Stimulated activated naive CD8-positive, alpha-beta T cell treated with anti-CD3 and anti-CD28 coated beads, Interleukin-15, amount 100 ng/mL, for 72 hours (primary cell): ENCODE data around the gene CDH11.

Experiments used
- ATAC-seq: fragments of 150-1000 bp; cut with Tn5 transposase; 2 replicates; pipeline ENCODE4 v1.10.0; 2021; ENCODE audit warnings: mild to moderate bottlenecking, moderate library complexity
- DNase-seq, 2 donors: peaks; one replicate each; pipeline ENCODE4 v3.0.0; 2021 to 2022
- H3K27ac Mint-ChIP-seq, 2 donors: one replicate each; pipeline ENCODE4 v1.8.0; 2022; ENCODE audit warnings: mild to moderate bottlenecking in 2 of 2, mixed read lengths in 2 of 2, moderate library complexity in 2 of 2
- H3K27me3 Mint-ChIP-seq: one replicate; pipeline ENCODE4 v1.8.0; 2022; ENCODE audit warnings: mixed read lengths
- H3K4me1 Mint-ChIP-seq: one replicate; pipeline ENCODE4 v1.8.0; 2022; ENCODE audit warnings: mild to moderate bottlenecking, mixed read lengths
- H3K4me3 Mint-ChIP-seq, 2 donors: one replicate each; pipeline ENCODE4 v1.8.0; 2022; ENCODE audit warnings: mild to moderate bottlenecking in 2 of 2, mixed read lengths in 2 of 2, moderate library complexity in 1 of 2
- H3K9me3 Mint-ChIP-seq, 2 donors: one replicate each; pipeline ENCODE4 v1.8.0; 2022; ENCODE audit warnings: mixed read lengths in 2 of 2

CDH11 gene

GRCh38 chr16:65120831-65121721 lies 787 bp downstream of the CDH11 start:
- Mint-ChIP-seq H3K4me1 (no peaks in the 10 kb centered on the region), H3K27ac (no peak overlapping the region), H3K9me3 (no peaks in the 10 kb centered on the region), H3K27me3 (peaks cover 55% of the 10 kb centered on the region), H3K4me3 (no peak overlapping the region)
- ATAC-seq = no peak
- DNase-seq = no peak

DNA sequence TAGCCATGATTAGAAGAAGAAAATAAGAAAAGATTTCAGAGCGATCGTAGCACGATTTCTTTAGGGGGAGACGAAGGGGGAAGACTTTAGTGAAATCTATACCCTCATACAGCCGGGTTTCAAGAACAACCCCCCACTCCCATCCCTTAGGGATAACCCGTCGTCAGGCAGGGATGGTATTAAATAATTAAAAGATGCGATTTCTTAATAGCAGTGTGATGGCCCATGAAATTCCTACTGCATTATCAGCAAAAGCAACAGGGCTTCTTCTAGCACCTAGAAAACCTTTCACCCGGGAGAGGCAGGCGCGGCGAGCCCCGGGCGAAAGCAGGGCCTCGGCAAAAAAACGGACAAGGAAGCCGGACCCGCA lies 1.4 kb downstream of the CDH11 start:
- DNase-seq = no peak
- Mint-ChIP-seq H3K27me3 (peaks cover 55% of the 10 kb centered on the region), H3K4me1 (no peaks in the 10 kb centered on the region), H3K4me3 (no peak overlapping the region), H3K27ac (no peak overlapping the region), H3K9me3 (no peaks in the 10 kb centered on the region)
- ATAC-seq = no peak

GRCh38 chr16:65119901-65120401 lies 1.9 kb downstream of the CDH11 start:
- Mint-ChIP-seq H3K27ac (no peak overlapping the region), H3K27me3 (peaks cover 55% of the 10 kb centered on the region), H3K4me3 (no peak overlapping the region), H3K9me3 (no peaks in the 10 kb centered on the region), H3K4me1 (no peaks in the 10 kb centered on the region)
- ATAC-seq (no peak), DNase-seq (no peak)

DNA sequence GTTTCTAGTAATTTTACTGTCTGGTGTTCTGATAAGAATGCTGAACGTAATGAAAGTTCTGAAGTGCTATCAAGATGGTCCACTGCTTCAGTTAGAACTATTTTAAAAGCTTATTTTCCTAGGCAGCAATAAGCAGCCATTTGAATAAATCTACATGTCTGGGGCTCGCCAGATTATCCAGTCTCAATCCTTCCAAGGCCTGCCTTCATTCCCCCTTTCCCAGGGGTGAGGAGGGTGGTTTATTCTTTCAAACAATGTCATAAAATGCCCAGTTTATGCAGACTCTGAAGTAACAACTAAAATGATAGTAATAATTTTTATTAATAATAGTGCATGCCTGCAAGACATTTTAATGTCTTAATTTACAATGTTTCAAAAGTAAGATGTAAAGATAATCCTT lies 2.4 kb downstream of the CDH11 start:
- H3K27ac Mint-ChIP-seq = no peak overlapping the region
- H3K4me3 Mint-ChIP-seq = no peak overlapping the region
- no peaks in the 10 kb centered on the region for H3K9me3 Mint-ChIP-seq
- ATAC-seq (no peak), DNase-seq (no peak)
- no peaks in the 10 kb centered on the region for H3K4me1 Mint-ChIP-seq
- peaks cover 51% of the 10 kb centered on the region for H3K27me3 Mint-ChIP-seq

- Mint-ChIP-seq H3K4me3 (no peak overlapping the region), H3K27me3 (peaks cover 45% of the 10 kb centered on the region), H3K4me1 (no peaks in the 10 kb centered on the region), H3K27ac (no peak overlapping the region), H3K9me3 (no peaks in the 10 kb centered on the region)
- DNase-seq (no peak), ATAC-seq (no peak)
Observed at GRCh38 chr16:65118871-65119270, 3.0 kb downstream of the CDH11 start.

- ATAC-seq (peak; percentile 57), DNase-seq (peak; percentile 24 to 52)
- H3K9me3 Mint-ChIP-seq = no peaks in the 10 kb centered on the region
- H3K4me3 Mint-ChIP-seq = no peak overlapping the region
- peaks cover 36% of the 10 kb centered on the region for H3K27me3 Mint-ChIP-seq
- H3K27ac Mint-ChIP-seq = no peak overlapping the region
- H3K4me1 Mint-ChIP-seq = no peaks in the 10 kb centered on the region
Observed at GRCh38 chr16:65117811-65118448, 3.9 kb downstream of the CDH11 start.

DNA sequence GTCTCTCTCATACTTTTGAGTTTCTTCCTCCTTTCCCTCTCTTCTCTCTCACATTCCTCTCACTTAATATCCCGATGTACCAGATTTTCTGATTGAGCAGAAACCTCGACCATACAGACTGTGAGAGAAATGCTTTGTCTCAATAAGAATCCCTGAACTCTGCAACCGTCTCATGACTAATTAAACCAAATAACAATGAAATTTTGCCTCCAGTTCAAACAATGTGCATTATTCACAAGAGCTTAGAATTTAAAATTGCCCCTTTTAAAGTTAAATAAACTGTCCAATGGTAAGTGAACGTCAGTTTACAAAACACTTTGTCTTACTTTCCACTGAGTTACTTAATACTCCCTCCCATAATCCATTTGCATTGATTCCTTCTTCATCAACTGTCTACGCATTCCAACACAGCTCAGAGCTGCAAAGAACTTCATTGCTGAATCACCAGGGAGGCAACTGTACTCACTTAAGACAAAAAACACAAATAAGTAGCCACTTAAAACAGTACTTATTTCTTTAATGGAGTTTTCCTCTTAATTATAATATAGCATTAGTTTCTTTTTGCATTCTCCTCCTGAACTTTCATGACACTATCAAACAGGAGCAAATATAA lies 4.9 kb downstream of the CDH11 start:
- no peak overlapping the region for H3K4me3 Mint-ChIP-seq
- ATAC-seq (no peak), DNase-seq (no peak)
- H3K4me1 Mint-ChIP-seq = no peaks in the 10 kb centered on the region
- peaks cover 29% of the 10 kb centered on the region for H3K27me3 Mint-ChIP-seq
- no peak overlapping the region for H3K27ac Mint-ChIP-seq
- H3K9me3 Mint-ChIP-seq = no peaks in the 10 kb centered on the region

GRCh38 chr16:65116216-65116615 lies 5.6 kb downstream of the CDH11 start:
- H3K9me3 Mint-ChIP-seq = peaks cover 0 to 3% of the 10 kb centered on the region in 2 donors
- no peaks in the 10 kb centered on the region for H3K4me1 Mint-ChIP-seq
- ATAC-seq (no peak), DNase-seq (no peak)
- peak overlapping the region in 1 of 2 donors; percentile 42 for H3K27ac Mint-ChIP-seq
- peaks cover 23% of the 10 kb centered on the region for H3K27me3 Mint-ChIP-seq
- no peak overlapping the region for H3K4me3 Mint-ChIP-seq

DNA sequence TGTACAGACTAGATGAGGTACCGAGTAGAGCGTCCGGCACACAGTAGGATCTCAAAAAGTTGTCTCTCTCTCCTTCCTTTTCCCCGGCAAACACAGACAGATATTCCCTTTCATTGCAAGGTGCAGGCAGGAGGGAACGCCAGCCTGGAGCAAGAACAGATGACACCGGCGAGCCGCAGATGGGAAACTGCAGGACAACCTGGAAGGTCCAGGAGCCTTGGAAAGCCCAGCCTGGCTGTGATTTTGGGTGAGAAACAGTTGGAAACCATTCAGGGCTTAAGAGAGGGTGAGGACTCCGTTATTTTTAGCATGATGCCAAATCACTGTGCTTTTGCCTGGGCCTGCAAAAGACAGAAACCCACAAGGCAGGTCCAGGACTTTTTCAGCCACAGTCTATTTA lies 7.3 kb downstream of the CDH11 start:
- peaks cover 8% of the 10 kb centered on the region for H3K27me3 Mint-ChIP-seq
- no peak overlapping the region for H3K4me3 Mint-ChIP-seq
- DNase-seq (no peak), ATAC-seq (no peak)
- no peaks in the 10 kb centered on the region for H3K4me1 Mint-ChIP-seq
- H3K27ac Mint-ChIP-seq = no peak overlapping the region
- peaks cover 0 to 7% of the 10 kb centered on the region in 2 donors for H3K9me3 Mint-ChIP-seq

DNA sequence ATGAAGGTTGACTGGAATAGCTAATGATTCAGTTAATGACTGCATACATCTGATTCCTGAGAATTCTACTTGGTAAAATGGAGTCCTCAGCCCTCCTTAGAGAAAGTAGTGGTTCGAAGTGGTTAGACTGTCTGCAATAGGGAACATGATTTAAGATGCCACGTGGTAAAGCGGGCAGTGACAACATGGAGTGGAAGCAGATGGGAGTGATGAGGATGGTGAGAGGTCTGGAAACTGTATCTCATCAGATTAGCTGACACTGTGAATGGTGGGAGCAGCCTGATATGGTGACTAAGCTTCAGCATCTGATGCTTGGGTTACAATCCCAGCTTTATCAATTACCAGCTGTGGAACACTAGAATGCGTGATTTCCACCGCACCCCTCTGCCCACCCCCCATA lies 8.4 kb downstream of the CDH11 start:
- Mint-ChIP-seq H3K4me1 (no peaks in the 10 kb centered on the region), H3K27ac (no peak overlapping the region), H3K9me3 (peaks cover 0 to 7% of the 10 kb centered on the region in 2 donors), H3K4me3 (no peak overlapping the region), H3K27me3 (peaks cover 8% of the 10 kb centered on the region)
- ATAC-seq (no peak), DNase-seq (no peak)

DNA sequence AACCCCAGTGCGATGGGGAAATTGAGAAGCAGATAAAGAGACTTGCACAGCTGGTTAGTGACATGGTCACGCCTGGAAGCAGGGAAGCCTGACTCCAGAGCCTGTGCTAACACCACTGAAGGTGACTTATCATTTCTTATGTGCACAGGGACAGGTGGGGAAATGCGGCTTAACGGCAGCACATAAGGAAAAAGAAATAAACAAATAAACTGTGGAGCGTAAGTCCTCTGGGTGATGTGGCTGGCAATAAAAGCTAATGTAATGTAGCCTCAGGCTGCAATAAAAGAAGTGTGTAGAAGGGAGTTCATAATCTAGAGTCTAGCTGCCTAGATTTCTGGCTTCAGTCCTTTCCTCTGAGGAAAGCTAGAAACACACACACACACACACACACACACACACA lies 10.6 kb downstream of the CDH11 start:
- DNase-seq (no peak), ATAC-seq (no peak)
- H3K27ac Mint-ChIP-seq = no peak overlapping the region
- H3K4me3 Mint-ChIP-seq = no peak overlapping the region
- peaks cover 0 to 7% of the 10 kb centered on the region in 2 donors for H3K9me3 Mint-ChIP-seq
- no peaks in the 10 kb centered on the region for H3K27me3 Mint-ChIP-seq
- H3K4me1 Mint-ChIP-seq = no peaks in the 10 kb centered on the region

GRCh38 chr16:65106757-65107156 lies 15.1 kb downstream of the CDH11 start:
- no peak for DNase-seq
- Mint-ChIP-seq H3K9me3 (peaks cover 0 to 7% of the 10 kb centered on the region in 2 donors), H3K27ac (no peak overlapping the region), H3K4me3 (no peak overlapping the region), H3K27me3 (no peaks in the 10 kb centered on the region), H3K4me1 (no peaks in the 10 kb centered on the region)
- ATAC-seq = no peak

DNA sequence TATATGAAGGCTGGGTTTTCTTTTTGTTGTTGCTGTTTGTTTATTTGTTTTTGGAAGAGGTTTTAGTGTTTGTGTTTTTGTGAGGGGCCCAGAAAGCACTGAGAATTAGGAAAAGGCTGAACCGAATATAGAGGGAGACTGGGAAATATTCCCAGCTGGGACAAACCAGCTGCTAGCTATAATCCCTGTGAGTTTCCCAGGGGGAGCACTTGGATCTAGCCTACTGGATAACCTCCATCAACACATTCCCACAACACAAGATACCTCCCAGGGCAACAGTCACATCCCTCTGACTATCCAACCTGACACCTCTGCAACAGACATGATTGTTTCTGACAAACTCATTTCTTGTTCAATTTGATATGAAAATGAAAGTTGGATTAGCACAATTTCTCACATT lies 16.7 kb downstream of the CDH11 start:
- Mint-ChIP-seq H3K4me1 (no peaks in the 10 kb centered on the region), H3K27me3 (no peaks in the 10 kb centered on the region), H3K27ac (no peak overlapping the region), H3K9me3 (peaks cover 0 to under 1% of the 10 kb centered on the region in 2 donors), H3K4me3 (no peak overlapping the region)
- DNase-seq (no peak), ATAC-seq (no peak)

GRCh38 chr16:65104471-65104870 lies 17.4 kb downstream of the CDH11 start:
- DNase-seq (no peak), ATAC-seq (no peak)
- H3K27me3 Mint-ChIP-seq = no peaks in the 10 kb centered on the region
- H3K27ac Mint-ChIP-seq = no peak overlapping the region
- H3K4me3 Mint-ChIP-seq = no peak overlapping the region
- peaks cover 0 to 7% of the 10 kb centered on the region in 2 donors for H3K9me3 Mint-ChIP-seq
- no peaks in the 10 kb centered on the region for H3K4me1 Mint-ChIP-seq

DNA sequence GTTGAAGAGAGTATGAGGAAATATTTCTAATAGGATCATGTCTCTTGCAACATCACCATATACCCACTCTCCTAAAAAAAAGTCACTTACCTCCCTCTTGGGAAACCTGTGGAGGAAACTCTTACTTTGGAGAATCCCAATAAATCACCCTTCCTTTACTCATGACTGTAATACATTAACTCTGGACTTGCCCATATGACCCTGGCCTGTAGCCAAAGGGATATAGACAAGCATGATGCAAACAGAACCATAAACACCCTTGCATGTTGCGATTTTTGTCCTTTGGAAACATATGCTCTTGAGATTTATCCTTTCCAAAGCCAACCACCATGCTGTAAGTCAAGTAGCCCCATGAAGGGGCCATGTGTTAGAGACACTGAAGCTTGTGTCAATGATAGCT lies 19.5 kb downstream of the CDH11 start:
- no peaks in the 10 kb centered on the region for H3K4me1 Mint-ChIP-seq
- ATAC-seq = no peak
- no peaks in the 10 kb centered on the region for H3K27me3 Mint-ChIP-seq
- DNase-seq = no peak
- H3K9me3 Mint-ChIP-seq = peaks cover 0 to 7% of the 10 kb centered on the region in 2 donors
- no peak overlapping the region for H3K4me3 Mint-ChIP-seq
- H3K27ac Mint-ChIP-seq = no peak overlapping the region

DNA sequence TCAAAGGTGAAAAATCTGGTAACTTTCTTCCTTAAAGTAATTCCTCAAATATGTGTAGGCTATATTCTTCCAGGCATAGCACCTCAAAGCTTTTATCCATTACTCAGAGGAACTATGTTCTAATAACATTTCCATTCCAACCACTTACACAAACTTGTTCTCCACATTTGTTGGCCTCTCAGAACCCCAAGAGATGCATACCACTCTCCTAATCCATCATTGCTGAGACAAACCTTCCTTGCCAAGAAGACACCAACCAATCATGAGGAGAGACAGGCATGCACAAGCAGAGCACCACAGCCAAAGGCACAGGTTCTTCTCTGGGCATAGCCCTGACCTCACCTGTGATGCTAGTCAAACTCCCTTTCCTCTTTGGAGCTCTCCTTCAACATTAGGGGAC lies 20.9 kb downstream of the CDH11 start:
- no peaks in the 10 kb centered on the region for H3K4me1 Mint-ChIP-seq
- no peak overlapping the region for H3K27ac Mint-ChIP-seq
- H3K27me3 Mint-ChIP-seq = no peaks in the 10 kb centered on the region
- DNase-seq (no peak), ATAC-seq (no peak)
- peaks cover 0 to 7% of the 10 kb centered on the region in 2 donors for H3K9me3 Mint-ChIP-seq
- H3K4me3 Mint-ChIP-seq = no peak overlapping the region
